Measurements from ENCODE around the gene IL10RB. TPM values are rescaled to one million over a fixed set of nuclear protein-coding genes. Genes with fewer than 3 reads are reported as not detected.

IL10RB gene
- total and polyA plus RNA-seq, 2 of the 13 experiments (the other 11 are each of a cell fraction or from before 2014, with no cell fraction given), result 17.4 to 18.2 TPM

DNA sequence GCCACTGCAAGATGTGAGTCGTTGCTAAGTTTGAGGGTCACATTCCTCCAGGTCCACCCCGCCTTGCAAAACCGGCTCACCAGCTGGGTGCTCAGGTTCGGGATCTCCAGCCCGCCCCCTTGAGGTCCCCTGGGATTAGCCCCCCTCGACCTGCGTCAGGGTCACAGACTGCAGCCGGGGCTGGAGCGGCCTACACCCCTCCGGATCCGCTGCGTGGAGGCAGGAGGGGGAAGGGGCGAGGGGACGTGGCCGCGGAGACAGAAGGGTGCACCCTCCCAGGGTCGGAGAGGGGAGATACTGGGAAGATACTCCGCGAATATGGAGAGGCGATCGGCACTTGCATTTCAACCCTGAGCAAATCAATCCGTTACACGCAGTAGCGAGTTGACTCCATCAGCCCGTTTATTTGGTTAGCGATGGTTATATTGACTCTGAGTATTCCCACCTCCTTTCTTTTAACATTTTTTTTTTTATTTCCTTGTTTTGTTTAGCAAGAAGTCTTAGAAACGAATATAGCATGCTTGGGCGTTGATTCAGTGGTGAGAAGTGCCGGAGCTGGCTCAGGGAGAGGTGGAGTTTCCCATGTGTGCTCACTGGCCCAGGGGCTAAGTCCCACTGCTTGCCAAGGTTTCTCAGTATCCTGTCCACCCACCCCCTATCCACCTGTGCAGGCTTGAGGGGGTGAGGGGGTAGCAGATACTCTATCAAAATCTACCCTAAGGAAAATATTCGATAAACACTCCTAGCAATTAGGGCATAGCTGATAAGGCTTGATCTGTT lies 35.4 kb upstream of the IL10RB start (continued):
- TF ChIP-seq ZNF234 (CRISPR knock-in tag; conservative IDR thresholded peaks at IDR 0.05) (no peak), ZNF331 (CRISPR knock-in tag; IDR thresholded peaks at IDR 0.05) (no peak), ATRX (CRISPR knock-in tag; IDR thresholded peaks at IDR 0.05; ENCODE audit: borderline replicate concordance) (no peak), ZFP36L1 (CRISPR knock-in tag; IDR thresholded peaks at IDR 0.05) (no peak), ONECUT2 (CRISPR knock-in tag; IDR thresholded peaks at IDR 0.05) (no peak), CREB1 (IDR thresholded peaks at IDR 0.05) (no peak), CREB1 (CRISPR knock-in tag; IDR thresholded peaks at IDR 0.05) (no peak), ZNF777 (CRISPR knock-in tag; IDR thresholded peaks at IDR 0.05) (no peak), PITX1 (CRISPR knock-in tag; IDR thresholded peaks at IDR 0.05) (peak; percentile 50; the same call in 1 of the 2 replicates), MAFF (IDR thresholded peaks at IDR 0.05; ENCODE audit: low read depth, low read length) (no peak), MEIS1 (CRISPR knock-in tag; IDR thresholded peaks at IDR 0.05; ENCODE audit: borderline replicate concordance) (no peak), NR2C2 (CRISPR knock-in tag; IDR thresholded peaks at IDR 0.05; ENCODE audit: borderline replicate concordance) (peak; percentile 51; the same call in 1 of the 2 replicates), ZNF235 (CRISPR knock-in tag; IDR thresholded peaks at IDR 0.05; ENCODE audit: borderline replicate concordance) (no peak), ZNF550 (CRISPR knock-in tag; IDR thresholded peaks at IDR 0.05; ENCODE audit: borderline replicate concordance) (no peak)
- TF ChIP-seq, protein P1, sequence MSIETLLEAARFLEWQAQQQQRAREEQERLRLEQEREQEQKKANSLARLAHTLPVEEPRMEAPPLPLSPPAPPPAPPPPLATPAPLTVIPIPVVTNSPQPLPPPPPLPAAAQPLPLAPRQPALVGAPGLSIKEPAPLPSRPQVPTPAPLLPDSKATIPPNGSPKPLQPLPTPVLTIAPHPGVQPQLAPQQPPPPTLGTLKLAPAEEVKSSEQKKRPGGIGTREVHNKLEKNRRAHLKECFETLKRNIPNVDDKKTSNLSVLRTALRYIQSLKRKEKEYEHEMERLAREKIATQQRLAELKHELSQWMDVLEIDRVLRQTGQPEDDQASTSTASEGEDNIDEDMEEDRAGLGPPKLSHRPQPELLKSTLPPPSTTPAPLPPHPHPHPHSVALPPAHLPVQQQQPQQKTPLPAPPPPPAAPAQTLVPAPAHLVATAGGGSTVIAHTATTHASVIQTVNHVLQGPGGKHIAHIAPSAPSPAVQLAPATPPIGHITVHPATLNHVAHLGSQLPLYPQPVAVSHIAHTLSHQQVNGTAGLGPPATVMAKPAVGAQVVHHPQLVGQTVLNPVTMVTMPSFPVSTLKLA (IDR thresholded peaks at IDR 0.05), result no peak
- TF ChIP-seq, protein P2, sequence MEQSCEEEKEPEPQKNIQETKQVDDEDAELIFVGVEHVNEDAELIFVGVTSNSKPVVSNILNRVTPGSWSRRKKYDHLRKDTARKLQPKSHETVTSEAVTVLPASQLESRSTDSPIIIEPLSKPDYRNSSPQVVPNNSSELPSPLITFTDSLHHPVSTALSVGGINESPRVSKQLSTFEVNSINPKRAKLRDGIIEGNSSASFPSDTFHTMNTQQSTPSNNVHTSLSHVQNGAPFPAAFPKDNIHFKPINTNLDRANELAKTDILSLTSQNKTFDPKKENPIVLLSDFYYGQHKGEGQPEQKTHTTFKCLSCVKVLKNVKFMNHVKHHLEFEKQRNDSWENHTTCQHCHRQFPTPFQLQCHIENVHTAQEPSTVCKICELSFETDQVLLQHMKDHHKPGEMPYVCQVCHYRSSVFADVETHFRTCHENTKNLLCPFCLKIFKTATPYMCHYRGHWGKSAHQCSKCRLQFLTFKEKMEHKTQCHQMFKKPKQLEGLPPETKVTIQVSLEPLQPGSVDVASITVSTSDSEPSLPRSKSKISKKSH (CRISPR knock-in tag; IDR thresholded peaks at IDR 0.05; ENCODE audit: borderline replicate concordance), result no peak
- TF ChIP-seq, protein P3, sequence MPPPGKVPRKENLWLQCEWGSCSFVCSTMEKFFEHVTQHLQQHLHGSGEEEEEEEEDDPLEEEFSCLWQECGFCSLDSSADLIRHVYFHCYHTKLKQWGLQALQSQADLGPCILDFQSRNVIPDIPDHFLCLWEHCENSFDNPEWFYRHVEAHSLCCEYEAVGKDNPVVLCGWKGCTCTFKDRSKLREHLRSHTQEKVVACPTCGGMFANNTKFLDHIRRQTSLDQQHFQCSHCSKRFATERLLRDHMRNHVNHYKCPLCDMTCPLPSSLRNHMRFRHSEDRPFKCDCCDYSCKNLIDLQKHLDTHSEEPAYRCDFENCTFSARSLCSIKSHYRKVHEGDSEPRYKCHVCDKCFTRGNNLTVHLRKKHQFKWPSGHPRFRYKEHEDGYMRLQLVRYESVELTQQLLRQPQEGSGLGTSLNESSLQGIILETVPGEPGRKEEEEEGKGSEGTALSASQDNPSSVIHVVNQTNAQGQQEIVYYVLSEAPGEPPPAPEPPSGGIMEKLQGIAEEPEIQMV (CRISPR knock-in tag; IDR thresholded peaks at IDR 0.05; ENCODE audit: low read depth), result no peak
- TF ChIP-seq, protein P4, sequence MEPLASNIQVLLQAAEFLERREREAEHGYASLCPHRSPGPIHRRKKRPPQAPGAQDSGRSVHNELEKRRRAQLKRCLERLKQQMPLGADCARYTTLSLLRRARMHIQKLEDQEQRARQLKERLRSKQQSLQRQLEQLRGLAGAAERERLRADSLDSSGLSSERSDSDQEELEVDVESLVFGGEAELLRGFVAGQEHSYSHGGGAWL (CRISPR knock-in tag; IDR thresholded peaks at IDR 0.05), result no peak
- TF ChIP-seq, protein P5, sequence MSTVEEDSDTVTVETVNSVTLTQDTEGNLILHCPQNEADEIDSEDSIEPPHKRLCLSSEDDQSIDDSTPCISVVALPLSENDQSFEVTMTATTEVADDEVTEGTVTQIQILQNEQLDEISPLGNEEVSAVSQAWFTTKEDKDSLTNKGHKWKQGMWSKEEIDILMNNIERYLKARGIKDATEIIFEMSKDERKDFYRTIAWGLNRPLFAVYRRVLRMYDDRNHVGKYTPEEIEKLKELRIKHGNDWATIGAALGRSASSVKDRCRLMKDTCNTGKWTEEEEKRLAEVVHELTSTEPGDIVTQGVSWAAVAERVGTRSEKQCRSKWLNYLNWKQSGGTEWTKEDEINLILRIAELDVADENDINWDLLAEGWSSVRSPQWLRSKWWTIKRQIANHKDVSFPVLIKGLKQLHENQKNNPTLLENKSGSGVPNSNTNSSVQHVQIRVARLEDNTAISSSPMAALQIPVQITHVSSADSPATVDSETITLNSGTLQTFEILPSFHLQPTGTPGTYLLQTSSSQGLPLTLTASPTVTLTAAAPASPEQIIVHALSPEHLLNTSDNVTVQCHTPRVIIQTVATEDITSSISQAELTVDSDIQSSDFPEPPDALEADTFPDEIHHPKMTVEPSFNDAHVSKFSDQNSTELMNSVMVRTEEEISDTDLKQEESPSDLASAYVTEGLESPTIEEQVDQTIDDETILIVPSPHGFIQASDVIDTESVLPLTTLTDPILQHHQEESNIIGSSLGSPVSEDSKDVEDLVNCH (CRISPR knock-in tag; IDR thresholded peaks at IDR 0.05), result no peak
